Stimulated activated CD8-positive, alpha-beta memory T cell treated with anti-CD3 and anti-CD28 coated beads, Interleukin-15, amount 100 ng/mL, for 1 hour (primary cell): ENCODE data around the gene UGT1A9.
"Not testable (repeated sequence)": the region's sequence is repeated elsewhere in the genome, so short reads cannot be mapped to it uniquely, and the experiment has no call there.

Experiments
- DNase-seq: peaks from one replicate; pipeline ENCODE4 v3.0.0-alpha.2; 2020; ENCODE audit warnings: low read depth

The UGT1A9 gene

DNA sequence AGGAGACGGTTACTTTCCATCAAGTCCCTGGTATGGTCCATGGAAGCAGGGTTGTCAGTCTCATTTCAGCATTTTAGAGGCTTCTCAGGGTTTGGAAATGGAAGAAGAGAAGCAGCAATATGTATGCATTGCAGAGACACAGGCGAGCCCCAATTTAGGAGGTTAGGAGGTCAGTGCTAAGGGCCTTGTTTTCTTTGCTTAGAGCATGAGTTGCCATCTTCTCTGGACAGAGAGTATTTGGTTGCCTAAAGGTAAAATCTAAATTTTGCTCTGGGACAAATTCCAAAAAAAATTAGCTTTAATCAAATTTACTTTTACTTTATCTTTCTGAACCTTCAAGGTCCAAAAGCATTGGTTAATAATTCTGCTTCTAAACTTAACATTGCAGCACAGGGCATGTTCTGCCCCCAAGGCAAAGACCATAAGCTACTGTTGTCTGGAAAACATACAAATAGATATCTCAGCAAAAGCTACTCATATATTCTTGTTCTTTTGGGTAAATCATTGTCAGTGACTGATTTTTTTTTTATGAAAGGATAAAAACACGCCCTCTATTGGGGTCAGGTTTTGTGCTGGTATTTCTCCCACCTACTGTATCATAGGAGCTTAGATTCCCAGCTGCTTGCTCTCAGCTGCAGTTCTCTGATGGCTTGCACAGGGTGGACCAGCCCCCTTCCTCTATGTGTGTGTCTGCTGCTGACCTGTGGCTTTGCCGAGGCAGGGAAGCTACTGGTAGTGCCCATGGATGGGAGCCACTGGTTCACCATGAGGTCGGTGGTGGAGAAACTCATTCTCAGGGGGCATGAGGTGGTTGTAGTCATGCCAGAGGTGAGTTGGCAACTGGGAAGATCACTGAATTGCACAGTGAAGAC, at the start of gene UGT1A9:
UGT1A9 (plus strand) TSS at position 609 of the 872 bp plus-strand sequence; CDS start at position 646, 37 bp downstream.
- DNase-seq = no peak

DNA sequence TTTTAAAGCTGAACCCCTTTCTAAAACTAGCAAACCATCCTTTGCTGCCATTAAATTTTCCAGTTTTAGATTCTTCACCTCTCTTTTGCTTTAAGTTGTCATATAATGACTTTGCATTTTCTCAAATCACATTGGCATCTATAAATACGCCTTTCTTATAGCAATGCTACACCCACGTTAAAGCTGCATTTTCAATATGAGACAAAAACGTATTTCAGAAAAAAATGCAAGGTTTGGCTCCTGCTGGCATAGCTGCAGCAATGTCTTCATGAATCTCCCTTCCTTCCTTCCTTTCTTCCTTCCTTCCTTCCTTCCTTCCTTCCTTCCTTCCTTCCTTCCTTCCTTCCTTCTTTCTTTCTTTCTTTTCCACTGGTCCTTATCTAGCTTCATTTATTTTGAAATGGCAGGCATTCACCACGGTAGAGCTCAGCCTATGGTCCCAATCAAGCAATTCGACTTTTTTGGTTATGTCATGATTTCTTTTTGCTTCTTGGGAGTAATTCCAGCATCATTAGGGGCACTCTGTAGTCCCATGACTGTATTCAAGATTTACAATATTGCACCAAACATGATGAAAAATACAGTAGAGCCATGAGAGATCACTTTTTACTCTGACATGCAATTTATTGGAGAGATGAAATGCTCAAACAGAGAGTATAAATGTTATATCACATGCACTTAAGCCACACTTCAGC, 44.2 kb upstream of the UGT1A9 start:
- no peak for DNase-seq

DNA sequence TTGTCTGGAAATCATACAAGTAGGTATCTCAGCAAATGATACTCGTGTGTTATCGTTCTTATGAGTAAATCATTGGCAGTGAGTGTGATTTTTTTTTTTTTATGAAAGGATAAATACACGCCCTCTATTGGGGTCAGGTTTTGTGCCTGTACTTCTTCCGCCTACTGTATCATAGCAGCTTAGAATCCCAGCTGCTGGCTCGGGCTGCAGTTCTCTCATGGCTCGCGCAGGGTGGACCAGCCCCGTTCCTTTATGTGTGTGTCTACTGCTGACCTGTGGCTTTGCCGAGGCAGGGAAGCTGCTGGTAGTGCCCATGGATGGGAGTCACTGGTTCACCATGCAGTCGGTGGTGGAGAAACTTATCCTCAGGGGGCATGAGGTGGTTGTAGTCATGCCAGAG, 35.4 kb upstream of the UGT1A9 start, which contains the start of gene UGT1A10:
UGT1A10 (plus strand) TSS at position 143 of the 400 bp plus-strand sequence; CDS start at position 218, 75 bp downstream.
- not testable (repeated sequence) for DNase-seq

DNA sequence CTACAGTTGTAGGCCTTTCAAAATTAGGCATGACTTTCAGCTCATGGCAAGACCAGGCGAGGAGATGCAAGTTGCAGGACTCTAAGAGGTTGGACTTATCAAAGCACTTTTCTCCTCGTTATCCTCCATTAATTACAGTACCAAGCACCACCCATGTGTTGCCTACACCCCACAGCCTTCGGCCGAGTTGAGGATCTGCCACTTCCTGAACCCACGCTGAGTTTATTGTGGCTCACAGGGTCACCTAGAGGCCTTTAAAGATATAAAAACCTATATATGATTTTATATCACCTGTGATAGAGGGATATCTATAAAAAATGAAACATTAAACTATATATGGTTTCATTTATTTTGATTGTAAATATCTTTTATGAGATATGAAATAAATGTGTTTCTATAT, 32.9 kb upstream of the UGT1A9 start:
- no peak for DNase-seq

DNA sequence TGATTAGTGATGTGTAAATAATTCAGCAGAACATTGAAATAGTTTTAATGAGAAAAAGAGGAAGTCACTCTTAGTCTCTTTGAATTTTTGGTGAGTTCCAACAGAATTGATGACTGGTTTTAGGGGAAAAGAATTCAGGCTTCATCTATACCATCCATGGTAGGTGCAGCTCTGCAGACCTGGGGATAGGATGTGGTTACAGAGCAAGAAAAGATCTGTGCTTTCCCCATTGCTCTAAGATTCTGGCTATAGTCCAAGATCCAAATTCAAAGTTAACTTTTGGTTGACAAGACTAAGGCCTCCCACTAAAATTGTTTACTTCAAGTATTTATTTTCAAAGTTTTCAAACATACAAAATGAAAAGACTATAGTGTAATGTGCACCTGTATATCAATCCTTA, 31.8 kb upstream of the UGT1A9 start:
- DNase-seq = no peak

DNA sequence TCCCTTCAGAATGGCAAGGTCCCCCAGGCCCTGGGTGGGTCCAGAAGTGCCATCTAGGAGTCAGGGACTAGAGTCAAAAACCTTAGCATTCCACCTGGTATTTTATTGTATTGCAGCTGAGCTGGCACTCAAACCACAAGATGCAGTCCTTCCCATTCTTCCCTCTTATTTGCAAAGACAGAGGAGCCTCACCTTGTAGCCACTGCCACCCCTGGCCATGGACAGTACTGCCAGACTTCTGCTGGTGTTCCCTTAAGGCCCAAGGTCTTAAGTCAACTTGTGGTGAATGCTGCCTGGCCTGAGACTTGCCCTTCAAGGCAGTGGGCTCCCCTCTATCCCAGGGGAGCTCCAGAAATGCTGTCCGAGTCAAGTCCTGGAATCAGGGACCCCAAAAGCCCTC, 28.6 kb upstream of the UGT1A9 start:
- DNase-seq = no peak

DNA sequence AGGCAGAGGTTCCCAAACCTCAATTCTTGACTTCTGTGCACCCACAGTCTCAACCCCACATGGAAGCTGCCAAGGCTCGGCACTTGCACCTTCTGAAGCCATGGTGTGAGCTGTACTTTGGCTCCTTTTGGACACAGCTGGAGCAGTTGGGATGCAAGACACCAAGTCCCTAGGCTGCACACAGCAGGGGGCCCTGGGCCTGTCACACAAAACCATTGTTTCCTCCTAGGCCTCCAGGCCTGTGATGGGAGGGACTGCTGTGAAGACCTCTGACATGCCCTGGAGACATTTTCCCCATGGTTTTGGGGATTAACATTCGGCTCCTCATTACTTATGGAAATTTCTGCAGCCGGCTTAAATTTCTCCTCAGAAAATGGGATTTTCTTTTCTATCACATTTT, 25.7 kb upstream of the UGT1A9 start:
- not testable (repeated sequence) for DNase-seq

DNA sequence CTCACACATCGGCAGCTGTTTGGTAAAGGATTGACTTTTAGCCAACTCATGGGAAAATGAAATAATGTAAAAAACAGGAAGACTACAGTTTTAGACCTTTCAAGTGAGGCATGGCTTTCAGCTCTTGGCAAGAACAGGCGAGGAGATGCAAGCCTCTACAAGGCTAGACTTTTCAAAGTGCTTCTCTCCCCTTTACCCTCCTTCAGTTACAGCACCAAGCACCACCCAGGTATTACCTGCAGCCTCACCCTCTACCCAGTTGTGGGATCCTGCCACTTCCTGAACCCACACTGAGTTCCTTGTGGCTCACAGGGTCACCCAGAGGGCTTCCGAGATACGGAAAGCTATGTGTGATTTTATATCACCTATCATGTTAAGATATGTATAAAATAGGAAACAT, 20.7 kb upstream of the UGT1A9 start:
- DNase-seq = no peak

DNA sequence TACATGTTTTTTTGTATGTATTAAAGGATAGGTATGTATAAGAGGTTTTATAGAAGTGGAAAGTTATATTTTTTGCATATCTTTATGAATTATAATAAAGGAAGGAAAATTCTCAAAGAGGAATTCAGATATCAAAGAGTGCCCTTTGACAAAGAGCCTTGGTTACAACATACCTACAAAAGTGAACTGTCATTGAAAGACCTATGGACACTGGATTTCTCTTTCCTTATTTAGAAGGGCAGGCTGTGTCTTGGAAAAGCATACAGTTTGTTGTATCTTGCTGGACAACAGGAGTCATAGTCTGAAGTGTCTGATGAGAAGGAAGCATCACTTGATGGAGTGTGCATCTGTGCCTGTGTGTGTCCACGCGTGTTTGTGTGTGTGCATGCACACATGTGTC, 20.3 kb upstream of the UGT1A9 start:
- no peak for DNase-seq

DNA sequence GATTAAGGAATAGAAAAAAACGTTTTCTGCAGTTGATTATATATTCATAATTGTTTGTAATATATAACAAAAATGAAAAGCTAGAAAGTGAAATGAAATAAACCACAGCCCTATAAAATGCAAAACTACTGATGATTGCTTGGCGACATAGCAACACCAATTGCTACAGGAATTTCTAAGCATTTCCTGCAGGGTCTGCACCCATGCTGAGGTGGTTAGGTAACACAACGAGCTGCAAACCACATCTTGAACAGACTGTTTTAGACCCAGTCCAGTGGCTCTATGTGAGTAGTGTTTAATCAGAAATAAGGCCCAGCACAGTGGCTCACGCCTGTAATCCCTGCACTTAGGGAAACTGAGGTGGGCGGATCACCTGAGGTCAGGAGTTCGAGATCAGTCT, 17.2 kb upstream of the UGT1A9 start:
- DNase-seq = no peak

DNA sequence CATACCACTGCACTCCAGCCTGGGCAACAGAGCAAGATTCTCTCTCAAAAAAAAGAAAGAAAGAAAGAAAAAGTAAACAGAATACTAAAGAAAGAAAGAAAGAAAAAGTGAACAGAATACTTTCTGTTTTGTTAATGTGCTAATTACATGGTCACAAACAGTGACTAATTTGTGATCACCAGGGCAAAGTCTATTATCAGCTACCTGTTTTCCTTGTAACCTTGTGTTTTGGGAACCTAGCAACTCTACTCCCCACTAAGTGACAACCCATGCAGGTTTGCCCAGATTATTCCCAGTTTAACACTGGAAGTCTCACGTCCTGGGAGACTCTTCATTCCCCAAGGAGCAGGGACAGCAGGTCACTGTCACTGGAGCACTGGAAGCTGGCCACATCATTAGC, 16.7 kb upstream of the UGT1A9 start:
- no peak for DNase-seq

DNA sequence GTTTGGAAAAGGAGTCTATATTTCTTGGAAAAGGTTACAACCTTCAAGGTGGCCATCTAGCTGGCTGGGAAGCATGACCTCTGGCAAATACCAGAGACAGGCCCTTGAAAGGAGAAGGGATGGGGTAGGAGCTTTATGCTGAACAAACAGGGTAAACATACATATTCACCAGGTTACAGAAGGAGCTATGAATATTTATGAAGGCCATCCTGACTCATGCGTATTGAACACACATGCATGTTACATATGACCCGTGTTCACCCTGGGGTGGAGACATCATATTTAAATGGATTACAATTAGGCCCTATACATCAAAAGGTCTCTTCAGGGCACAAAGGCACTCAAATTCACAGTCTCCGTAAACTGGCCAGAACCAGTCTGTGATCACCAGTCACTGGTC, 15.8 kb upstream of the UGT1A9 start:
- not testable (repeated sequence) for DNase-seq

DNA sequence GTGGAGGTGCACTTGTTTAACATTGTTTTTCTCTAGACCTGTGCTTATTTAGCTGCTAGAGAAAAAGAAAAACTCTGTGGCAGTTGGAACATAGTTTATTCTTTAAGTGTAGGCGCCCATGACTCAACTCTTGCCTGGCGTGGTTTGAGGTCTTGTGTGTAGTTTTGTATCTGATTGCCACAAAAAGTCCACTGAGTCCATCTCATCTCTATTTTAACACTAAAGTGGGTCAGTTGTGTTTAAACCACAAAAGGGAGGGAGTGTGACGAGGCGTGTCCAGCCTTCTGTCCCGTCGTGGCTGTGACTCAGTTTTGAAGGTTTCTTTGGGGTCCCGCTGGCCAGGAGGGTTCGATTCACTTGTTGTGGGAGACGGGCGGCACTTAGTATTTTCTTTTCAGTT, 15.3 kb upstream of the UGT1A9 start:
- DNase-seq = no peak

DNA sequence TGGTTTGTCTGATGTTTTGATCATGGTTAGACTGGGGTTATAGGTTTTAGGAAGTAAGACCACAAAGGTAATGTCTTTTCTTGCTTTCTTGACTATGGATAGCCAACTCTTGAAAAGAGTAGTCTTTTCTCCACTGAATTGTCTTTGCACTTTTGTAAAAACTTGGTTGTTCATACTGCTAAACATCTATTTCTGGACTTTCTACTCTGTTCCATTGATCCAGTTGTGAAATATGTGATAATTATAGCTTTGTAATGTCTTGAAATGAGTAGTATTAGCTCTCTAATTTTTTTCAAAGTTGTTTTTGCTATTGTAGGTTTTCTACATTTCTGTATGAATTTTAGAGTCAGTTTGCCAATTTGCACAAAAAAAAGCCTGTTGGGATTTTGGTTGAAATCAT, 13.1 kb upstream of the UGT1A9 start:
- DNase-seq = no peak

DNA sequence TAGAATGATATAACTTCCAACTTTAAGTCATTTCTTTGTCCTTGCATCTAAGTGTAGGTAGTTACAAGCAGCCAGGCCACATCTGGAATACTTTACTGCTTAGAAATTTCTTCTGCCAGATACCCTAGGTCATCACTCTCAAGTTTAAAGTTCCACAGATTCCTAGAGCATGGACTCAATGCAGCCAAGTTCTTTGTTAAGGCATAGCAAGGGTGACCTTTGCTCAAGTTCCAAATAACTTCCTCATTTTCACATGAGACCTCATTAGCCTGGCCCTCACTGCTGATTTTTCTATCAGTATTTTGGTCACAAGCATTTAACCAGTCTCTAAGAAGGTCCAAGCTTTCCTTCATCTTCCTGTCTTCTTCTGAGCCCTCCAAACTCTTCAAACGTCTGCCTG, 7.8 kb upstream of the UGT1A9 start:
- DNase-seq = no peak

DNA sequence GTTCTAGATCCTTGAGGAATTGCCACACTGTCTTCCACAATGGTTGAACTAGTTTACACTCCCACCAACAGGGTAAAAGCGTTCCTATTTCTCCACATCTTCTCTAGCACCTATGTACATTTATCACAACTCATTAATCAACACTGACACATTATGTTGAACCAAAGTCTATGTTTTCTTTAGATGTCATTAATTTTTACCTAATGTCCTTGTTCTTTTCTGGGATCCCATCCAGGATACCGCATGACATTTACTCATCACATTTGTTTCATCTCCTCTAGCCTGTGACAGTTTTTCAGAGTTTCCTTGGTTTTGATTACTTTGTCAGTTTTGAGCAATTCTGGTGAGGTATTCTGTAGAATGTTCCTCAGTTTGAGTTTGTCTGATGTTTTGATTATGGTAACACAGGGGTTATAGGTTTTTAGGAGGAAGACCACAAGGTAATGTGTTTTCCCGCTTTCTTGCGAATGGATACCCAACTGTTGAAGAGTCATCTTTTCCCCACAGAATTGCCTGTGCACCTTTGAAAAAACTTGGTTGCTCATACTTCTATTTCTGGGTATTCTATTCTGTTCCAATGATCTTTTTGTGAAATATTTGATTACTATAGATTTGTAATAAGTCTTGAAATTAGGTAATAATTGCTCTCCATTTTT, 3.0 kb upstream of the UGT1A9 start:
- no peak for DNase-seq

DNA sequence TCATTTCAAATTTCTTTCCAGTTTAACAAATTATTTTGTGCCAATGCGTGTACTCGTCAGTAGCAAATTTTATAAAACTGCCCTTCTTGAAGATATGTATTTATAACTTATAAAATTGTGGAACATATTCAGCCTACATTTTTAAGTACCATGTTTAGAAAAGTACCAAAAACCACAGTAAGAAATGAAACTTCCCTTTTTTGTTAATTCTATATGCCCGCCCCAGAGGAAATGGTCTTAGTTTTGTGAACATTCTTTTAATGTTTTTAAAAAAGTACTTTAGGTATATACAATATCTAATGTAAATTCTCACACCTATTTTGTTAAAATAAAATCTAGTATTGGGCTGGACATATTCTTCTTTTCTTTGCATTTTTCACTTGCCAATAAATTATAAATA, 1.2 kb downstream of the UGT1A9 start:
- DNase-seq = no peak

DNA sequence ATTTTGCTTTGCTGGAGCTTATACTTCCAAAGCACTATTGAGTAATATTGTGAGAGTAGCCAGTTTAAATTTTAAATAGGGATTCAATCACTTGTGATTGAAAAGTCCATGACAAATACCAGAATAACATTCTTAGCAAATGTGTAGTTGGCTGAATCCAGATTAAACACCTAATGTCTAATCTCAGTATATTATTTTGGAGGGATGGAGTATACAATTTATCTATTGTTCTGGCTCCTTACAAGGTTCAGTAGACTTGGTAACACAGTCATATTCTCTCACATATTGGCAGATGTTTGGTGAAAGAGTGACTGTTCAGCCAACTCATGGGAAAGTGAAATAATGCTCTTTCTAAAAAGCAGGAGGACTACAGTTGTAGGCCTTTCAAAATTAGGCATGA, 2.2 kb downstream of the UGT1A9 start:
- DNase-seq = no peak

DNA sequence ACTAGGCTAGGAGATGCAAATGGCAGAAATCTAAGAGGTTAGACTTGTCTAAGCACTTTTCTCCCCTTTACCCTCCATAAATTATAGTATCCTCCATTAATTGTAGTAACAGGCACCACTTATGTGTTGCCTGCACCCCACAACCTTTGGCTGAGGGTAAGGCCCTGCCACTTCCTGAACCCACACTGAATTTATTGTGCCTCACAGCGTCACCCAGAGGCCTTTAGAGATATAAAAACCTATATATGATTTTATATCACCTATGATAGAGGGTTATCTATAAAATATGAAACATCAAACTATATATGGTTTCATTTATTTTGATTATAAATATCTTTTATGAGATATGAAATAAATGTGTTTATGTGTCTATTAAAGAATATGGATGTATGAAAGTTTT, 2.6 kb downstream of the UGT1A9 start:
- DNase-seq = no peak

DNA sequence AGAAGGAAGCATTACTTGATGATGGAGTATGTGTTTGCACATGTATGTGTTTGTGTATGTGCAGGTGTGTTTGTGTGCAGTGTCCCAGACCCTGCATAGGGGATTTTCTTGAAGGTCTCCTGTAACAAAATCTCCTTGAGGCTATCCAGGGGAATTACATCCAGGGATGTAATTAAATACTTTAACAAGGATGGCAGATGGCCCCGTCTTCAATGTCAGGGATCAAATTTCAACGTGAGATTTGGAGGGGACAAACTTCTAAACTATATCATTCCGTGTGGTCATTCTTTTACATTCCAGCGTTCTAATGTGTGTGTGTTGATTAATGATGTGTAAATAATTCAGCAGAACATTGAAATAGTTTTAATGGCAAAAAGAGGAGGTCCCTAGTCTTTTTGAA, 3.3 kb downstream of the UGT1A9 start:
- DNase-seq = no peak

DNA sequence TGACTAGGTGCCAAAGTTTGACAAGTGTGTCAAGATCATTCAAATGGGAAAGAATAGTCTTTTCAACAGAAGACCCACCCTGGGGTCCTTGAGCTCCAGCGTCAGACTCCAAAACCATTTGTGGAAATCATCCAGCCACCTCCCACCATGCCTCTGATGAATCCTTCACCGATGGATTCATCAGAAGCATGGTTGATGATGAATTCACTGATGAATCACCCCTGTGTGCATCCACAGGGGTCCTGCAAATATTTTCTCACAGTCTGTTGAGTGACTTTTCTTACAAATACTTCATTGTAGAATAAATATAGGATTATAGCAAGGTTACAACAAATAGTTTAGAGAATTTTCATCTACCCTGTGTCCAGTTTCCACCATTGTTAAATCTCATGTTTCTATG, 4.3 kb downstream of the UGT1A9 start:
- no peak for DNase-seq

DNA sequence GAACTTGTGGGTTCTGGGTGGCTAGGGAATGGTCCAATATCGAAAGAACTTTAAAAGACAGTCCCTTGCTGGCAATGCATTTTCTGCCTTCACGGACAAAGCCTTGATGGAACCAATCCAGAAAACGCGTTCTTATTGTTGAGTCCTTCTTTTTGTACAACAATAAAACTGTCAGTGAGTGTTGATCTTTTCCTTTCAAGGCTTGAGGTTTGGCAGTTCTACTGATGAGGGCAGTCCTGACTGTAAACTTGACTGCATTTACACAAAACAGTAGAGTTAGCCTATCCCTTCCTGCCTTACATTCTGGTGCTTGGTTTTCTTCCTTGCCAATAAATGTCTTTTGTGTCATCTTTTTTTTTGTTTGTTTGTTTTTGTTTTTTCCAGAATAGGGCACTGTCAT, 7.5 kb downstream of the UGT1A9 start:
- no peak for DNase-seq
